ENCODE results near the gene VAV2.

GRCh38 chr9:133780404-133780945, 211.6 kb downstream of the VAV2 start:
- TF ChIP-seq, protein P1, sequence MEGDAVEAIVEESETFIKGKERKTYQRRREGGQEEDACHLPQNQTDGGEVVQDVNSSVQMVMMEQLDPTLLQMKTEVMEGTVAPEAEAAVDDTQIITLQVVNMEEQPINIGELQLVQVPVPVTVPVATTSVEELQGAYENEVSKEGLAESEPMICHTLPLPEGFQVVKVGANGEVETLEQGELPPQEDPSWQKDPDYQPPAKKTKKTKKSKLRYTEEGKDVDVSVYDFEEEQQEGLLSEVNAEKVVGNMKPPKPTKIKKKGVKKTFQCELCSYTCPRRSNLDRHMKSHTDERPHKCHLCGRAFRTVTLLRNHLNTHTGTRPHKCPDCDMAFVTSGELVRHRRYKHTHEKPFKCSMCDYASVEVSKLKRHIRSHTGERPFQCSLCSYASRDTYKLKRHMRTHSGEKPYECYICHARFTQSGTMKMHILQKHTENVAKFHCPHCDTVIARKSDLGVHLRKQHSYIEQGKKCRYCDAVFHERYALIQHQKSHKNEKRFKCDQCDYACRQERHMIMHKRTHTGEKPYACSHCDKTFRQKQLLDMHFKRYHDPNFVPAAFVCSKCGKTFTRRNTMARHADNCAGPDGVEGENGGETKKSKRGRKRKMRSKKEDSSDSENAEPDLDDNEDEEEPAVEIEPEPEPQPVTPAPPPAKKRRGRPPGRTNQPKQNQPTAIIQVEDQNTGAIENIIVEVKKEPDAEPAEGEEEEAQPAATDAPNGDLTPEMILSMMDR (conservative IDR thresholded peaks at IDR 0.05; ENCODE audit: low read depth, low read length), result no peak
- TF ChIP-seq MAFK (IDR thresholded peaks at IDR 0.05; ENCODE audit: low read depth, low read length) (no peak), USF2 (IDR thresholded peaks at IDR 0.05; ENCODE audit: low read depth, low read length) (no peak), CEBPB (IDR thresholded peaks at IDR 0.05; ENCODE audit: low read depth, low read length) (no peak)
- TF ChIP-seq, protein P2, sequence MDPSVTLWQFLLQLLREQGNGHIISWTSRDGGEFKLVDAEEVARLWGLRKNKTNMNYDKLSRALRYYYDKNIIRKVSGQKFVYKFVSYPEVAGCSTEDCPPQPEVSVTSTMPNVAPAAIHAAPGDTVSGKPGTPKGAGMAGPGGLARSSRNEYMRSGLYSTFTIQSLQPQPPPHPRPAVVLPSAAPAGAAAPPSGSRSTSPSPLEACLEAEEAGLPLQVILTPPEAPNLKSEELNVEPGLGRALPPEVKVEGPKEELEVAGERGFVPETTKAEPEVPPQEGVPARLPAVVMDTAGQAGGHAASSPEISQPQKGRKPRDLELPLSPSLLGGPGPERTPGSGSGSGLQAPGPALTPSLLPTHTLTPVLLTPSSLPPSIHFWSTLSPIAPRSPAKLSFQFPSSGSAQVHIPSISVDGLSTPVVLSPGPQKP (IDR thresholded peaks at IDR 0.05; ENCODE audit: borderline replicate concordance, low read depth, low read length), result no peak
